HG03432 (cell line): Measurements from ENCODE around the gene P2RX1.
"Not testable (repeated sequence)": the region's sequence is repeated elsewhere in the genome, so short reads cannot be mapped to it uniquely, and the experiment has no call there.

Source experiments
- ATAC-seq: cut with Tn5 transposase; IDR thresholded peaks from one replicate; pipeline ENCODE4 v1.9.1; 2021; ENCODE audit warnings: mild to moderate bottlenecking, moderate library complexity; ENCODE audit not compliant: unreplicated experiment

P2RX1 gene

DNA sequence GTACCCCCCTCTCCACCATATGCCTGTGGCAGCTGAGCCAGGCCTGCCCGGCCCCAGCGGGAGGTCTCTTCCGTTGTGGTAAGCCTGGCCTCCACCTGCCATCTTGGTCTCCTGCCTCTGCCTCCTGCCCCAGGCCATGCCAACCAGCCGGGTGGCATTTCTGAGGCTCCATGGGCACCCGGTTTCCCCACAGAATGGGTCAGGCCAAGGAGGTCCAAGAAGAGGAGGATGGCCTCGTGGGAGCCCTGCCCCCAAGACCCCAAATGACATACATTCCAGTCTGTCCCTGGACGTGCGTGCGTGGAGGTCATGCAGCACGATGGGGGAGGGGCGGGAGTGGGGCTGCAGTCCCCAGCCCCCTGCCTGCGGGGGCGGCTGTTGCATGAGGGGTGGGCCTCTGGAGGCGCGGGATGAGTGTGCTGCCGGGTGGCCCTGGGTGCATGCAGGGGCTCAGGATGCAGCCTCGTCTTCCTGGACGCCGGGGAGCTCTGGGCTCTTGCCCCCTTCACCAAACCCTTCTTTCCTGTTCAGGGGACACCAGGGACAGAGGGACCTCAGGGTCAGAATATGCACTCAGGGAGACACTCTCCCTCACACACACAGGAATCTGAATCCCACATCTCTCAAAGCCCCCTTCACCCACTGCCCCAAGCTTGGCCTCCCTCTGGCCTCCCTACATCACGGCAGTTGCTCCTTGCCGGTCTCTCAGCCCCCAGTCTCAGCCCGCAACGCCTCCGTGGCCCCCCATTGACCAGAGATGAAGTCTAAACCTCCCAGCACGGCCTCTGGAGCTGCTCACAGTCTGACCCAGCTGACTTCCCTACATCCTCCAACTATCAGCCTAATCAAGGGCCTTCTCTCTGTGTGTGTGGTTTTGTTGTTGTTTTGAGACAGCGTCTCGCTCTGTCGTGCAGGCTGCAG lies 54.2 kb downstream of the P2RX1 start:
- no peak for ATAC-seq

GRCh38 chr17:3860939-3861700 lies 55.1 kb downstream of the P2RX1 start:
- ATAC-seq: no peak

- no peak for ATAC-seq
Observed at GRCh38 chr17:3859940-3860339, 56.3 kb downstream of the P2RX1 start.

GRCh38 chr17:3857261-3858105 lies 58.8 kb downstream of the P2RX1 start:
- no peak for ATAC-seq

- ATAC-seq: not testable (repeated sequence)
Observed at GRCh38 chr17:3854204-3854603, 62.1 kb downstream of the P2RX1 start.

- no peak for ATAC-seq
Observed at GRCh38 chr17:3852561-3852960, 63.7 kb downstream of the P2RX1 start.

- ATAC-seq: no peak
Observed at GRCh38 chr17:3851461-3852100, 64.7 kb downstream of the P2RX1 start.

GRCh38 chr17:3848229-3848835 lies 67.9 kb downstream of the P2RX1 start:
- ATAC-seq: no peak

- ATAC-seq: no peak
Observed at GRCh38 chr17:3847165-3847670, 69.0 kb downstream of the P2RX1 start.
